ENCODE data around the gene WNT7A.

- TF ChIP-seq YY1 (IDR thresholded peaks at IDR 0.05; ENCODE audit: insufficient read depth, insufficient read length) = no peak
- TF ChIP-seq ZNF274 (IDR thresholded peaks at IDR 0.05; ENCODE audit: low read depth, low read length) = no peak
Observed at GRCh38 chr3:13772885-13773745, 106.8 kb downstream of the WNT7A start.

Measured in NT2/D1 (cell line).